ENCODE measurements around the gene GCLM. TPM values are rescaled to one million over a fixed set of nuclear protein-coding genes. Genes with fewer than 3 reads are reported as not detected.

GCLM gene, protein sequence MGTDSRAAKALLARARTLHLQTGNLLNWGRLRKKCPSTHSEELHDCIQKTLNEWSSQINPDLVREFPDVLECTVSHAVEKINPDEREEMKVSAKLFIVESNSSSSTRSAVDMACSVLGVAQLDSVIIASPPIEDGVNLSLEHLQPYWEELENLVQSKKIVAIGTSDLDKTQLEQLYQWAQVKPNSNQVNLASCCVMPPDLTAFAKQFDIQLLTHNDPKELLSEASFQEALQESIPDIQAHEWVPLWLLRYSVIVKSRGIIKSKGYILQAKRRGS
- total RNA-seq (10 to 100 TPM in 3 of 5 donors, 1 to 10 TPM in 2; 7.2 to 20.9 (median 11.9) TPM), polyA plus RNA-seq (1 to 10 TPM; 3.8 to 9.2 (median 6.2) TPM)
- long read RNA-seq, donor 1: 0 reads
- long read RNA-seq, donor 2, full-length matches to known transcripts: 2 of 2 reads
- long read RNA-seq, donor 2, partial matches to known transcripts: 0 of 2 reads
- long read RNA-seq, donor 2, other reads (novel, unspliced or antisense): 0 of 2 reads
- long read RNA-seq, donor 3, full-length matches to known transcripts: 1 of 1 reads
- long read RNA-seq, donor 3, partial matches to known transcripts: 0 of 1 reads
- long read RNA-seq, donor 3, other reads (novel, unspliced or antisense): 0 of 1 reads
- long read RNA-seq, donor 4: 0 reads
- long read RNA-seq, donor 5, full-length matches to known transcripts: 1 of 1 reads
- long read RNA-seq, donor 5, partial matches to known transcripts: 0 of 1 reads
- long read RNA-seq, donor 5, other reads (novel, unspliced or antisense): 0 of 1 reads
- long read RNA-seq, donor 6: 0 reads
- long read RNA-seq, donor 7, full-length matches to known transcripts: 4 of 4 reads
- long read RNA-seq, donor 7, partial matches to known transcripts: 0 of 4 reads
- long read RNA-seq, donor 7, other reads (novel, unspliced or antisense): 0 of 4 reads
- long read RNA-seq, donor 8, full-length matches to known transcripts: 4 of 4 reads
- long read RNA-seq, donor 8, partial matches to known transcripts: 0 of 4 reads
- long read RNA-seq, donor 8, other reads (novel, unspliced or antisense): 0 of 4 reads
- long read RNA-seq, donor 9, full-length matches to known transcripts: 1 of 1 reads
- long read RNA-seq, donor 9, partial matches to known transcripts: 0 of 1 reads
- long read RNA-seq, donor 9, other reads (novel, unspliced or antisense): 0 of 1 reads
- long read RNA-seq, donor 10, full-length matches to known transcripts: 2 of 2 reads
- long read RNA-seq, donor 10, partial matches to known transcripts: 0 of 2 reads
- long read RNA-seq, donor 10, other reads (novel, unspliced or antisense): 0 of 2 reads

DNA sequence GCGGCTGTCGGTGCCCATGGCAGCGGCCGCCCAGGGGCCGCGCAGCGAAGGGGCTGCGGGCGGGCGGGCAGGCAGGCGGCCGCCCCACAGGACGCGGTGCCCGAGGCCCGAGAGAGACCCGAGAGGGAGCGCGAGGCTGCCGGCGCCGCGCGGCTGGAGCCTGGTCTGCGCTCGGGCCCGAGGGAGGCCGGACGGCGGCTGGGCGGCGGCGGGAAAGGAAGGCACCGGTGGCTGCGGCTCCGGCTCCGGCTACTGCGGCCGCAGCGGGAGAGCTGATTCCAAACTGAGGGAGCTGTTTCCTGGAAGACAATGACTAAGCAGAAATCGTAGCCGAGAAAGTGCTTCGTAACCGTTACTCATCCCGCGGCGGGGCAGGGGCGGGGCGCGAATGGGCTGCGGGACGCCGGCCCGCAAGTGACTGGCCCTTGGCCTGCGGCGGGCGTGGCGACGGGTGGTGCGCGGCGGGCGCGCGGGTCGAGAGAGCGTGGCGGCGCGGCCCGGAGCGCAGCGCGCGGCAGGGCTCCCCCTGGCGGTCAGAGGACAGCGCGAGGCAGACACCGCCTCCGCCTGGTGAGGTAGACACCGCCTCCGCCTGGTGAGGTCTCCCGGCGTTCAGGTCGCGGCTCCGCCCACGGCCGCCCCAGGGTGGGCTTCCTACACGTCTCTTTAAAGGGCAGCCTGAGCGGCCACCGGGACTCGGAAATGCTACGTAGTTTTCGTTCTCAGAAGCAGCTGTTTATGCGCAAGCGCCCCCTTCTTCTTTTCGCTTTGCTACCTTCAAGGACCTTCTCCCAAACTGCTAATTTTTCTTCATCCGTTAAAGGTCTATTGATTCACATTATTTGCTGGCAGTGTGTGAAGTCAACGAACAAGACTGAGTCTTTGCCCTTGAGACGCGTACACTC, at the start of gene GCLM:
Gene GCLM (minus strand): TSS at position 285 of the 905 bp plus-strand sequence. CDS start 267 bp downstream, at position 18.
- intact Hi-C loops (cut with DNase I; ENCODE audit: low total_unique reads): no loop called here
- Histone ChIP-seq H3K9me3 (peaks cover 0 to 6% (median 2%) of the 10 kb centered on the region in 4 donors), H3K4me3 (peak within 1 kb of the TSS; percentile 83 to 98 (median 89)), H3K27me3 (no peaks in the 10 kb centered on the region), H3K36me3 (no peaks in the 10 kb centered on the region), H3K27ac (peak within 1 kb of the TSS; percentile 82 to 97 (median 92)), H3K4me1 (peaks cover 0 to 41% (median 23%) of the 10 kb centered on the region in 4 donors)
- WGBS, 5 donors: 0 to 2% (median 1%) methylated on average over 57 to 102 of the region's 102 CpGs
- TF ChIP-seq POLR2A (IDR thresholded peaks at IDR 0.05) (no peak), EP300 (IDR thresholded peaks at IDR 0.05) (no peak), POLR2AphosphoS5 (IDR thresholded peaks at IDR 0.05) (peak; percentile 46 to 92 (median 79))
- TF ChIP-seq, protein P1, sequence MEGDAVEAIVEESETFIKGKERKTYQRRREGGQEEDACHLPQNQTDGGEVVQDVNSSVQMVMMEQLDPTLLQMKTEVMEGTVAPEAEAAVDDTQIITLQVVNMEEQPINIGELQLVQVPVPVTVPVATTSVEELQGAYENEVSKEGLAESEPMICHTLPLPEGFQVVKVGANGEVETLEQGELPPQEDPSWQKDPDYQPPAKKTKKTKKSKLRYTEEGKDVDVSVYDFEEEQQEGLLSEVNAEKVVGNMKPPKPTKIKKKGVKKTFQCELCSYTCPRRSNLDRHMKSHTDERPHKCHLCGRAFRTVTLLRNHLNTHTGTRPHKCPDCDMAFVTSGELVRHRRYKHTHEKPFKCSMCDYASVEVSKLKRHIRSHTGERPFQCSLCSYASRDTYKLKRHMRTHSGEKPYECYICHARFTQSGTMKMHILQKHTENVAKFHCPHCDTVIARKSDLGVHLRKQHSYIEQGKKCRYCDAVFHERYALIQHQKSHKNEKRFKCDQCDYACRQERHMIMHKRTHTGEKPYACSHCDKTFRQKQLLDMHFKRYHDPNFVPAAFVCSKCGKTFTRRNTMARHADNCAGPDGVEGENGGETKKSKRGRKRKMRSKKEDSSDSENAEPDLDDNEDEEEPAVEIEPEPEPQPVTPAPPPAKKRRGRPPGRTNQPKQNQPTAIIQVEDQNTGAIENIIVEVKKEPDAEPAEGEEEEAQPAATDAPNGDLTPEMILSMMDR (IDR thresholded peaks at IDR 0.05): peak in 5 of 7 experiments; percentile 58 to 96 (median 80)
- peak; percentile 94 to 96 for DNase-seq

DNA sequence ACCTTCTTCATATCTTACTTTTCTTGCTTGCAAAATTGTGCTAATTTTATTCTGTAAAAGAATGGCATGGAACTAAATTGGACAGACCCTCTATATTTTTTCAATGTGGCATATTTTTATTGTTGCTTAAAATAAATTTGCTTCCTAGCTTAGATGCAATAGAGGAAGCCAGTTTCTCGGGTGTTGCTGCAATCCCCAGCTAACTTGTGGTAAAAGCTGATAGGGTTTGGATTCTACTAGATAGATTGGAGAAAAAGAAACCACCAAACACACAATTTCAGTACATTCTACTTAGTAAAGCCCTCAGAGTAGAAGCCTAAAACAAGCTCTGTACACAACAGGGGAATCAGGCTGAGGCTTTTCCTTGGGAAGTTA, 49.5 kb upstream of the GCLM start:
- no peak for DNase-seq
- intact Hi-C loops (cut with DNase I; ENCODE audit: low total_unique reads): no loop called here
- no peaks in the 10 kb centered on the region for H3K4me1 ChIP-seq
- no peak overlapping the region for H3K4me3 ChIP-seq
- H3K27me3 ChIP-seq: no peaks in the 10 kb centered on the region
- TF ChIP-seq EP300 (IDR thresholded peaks at IDR 0.05) (no peak), POLR2AphosphoS5 (IDR thresholded peaks at IDR 0.05) (no peak), POLR2A (IDR thresholded peaks at IDR 0.05) (no peak)
- TF ChIP-seq, protein P1 (IDR thresholded peaks at IDR 0.05): no peak
- no peaks in the 10 kb centered on the region for H3K36me3 ChIP-seq
- no peak overlapping the region for H3K27ac ChIP-seq
- whole genome bisulfite sequencing, 5 donors: 58 to 81% (median 66%) methylated on average over 1 of the region's 1 CpG
- peaks cover 0 to 23% (median 17%) of the 10 kb centered on the region in 4 donors for H3K9me3 ChIP-seq

DNA sequence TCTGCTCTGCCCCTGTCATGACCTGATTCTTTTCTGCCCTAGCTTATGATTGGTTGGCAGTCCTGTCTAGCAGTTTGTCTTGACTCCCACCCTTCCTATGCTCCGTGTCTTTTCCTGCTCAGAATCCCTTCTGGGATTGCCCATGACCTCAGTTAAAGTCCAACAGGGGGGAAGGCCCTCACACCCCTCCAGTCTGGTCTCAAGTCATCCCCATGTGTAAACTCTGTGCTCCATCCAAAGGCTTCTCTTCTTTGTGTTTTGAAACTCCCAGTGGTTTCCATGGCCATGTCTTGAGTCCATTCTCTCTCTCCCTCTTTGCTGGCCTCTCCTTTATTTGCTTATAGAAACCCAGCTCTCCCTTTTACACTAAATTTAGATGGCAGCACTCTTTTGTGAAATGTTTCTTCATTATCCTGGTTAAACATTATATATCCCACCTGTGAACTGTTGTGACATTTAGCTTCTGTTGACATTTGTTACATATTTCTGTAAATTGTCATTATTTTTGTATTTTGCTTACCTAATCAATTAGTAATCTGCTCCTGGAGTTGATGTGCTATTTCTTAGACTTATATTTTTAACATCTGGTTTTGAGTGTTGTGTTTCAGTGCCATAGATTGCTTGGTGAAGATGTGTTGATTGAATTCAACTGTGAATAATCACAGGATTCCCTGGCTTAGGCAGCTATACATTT, 48.9 kb upstream of the GCLM start:
- H3K9me3 ChIP-seq: peaks cover 0 to 23% (median 17%) of the 10 kb centered on the region in 4 donors
- no peak overlapping the region for H3K27ac ChIP-seq
- no peaks in the 10 kb centered on the region for H3K4me1 ChIP-seq
- no peaks in the 10 kb centered on the region for H3K27me3 ChIP-seq
- DNase-seq: no peak
- TF ChIP-seq POLR2A (IDR thresholded peaks at IDR 0.05) (no peak), POLR2AphosphoS5 (IDR thresholded peaks at IDR 0.05) (no peak), EP300 (IDR thresholded peaks at IDR 0.05) (no peak)
- TF ChIP-seq, protein P1 (IDR thresholded peaks at IDR 0.05): no peak
- no peaks in the 10 kb centered on the region for H3K36me3 ChIP-seq
- H3K4me3 ChIP-seq: no peak overlapping the region
- intact Hi-C loops (cut with DNase I; ENCODE audit: low total_unique reads): no loop called here
- 53 to 75% (median 69%) methylated on average over 1 of the region's 1 CpG for WGBS, 5 donors

All from stomach (tissue), 19 donors.